A549 (cell line): ENCODE measurements around the gene ZNF775.

ENCODE experiments used
- EHMT2 ChIP-seq: fragments of 200-600 bp; sonication (generic); IDR thresholded peaks from 2 replicates; pipeline ENCODE4 v1.6.1; 2016; ENCODE audit warnings: antibody characterized with exemption, low read depth, mild to moderate bottlenecking, moderate library complexity
- JUNB ChIP-seq: fragments of >200 bp; sonication (Bioruptor Twin); formaldehyde crosslinking; IDR thresholded peaks from 2 replicates; pipeline ENCODE4 v1.6.1; 2016
- MAZ ChIP-seq: fragments of 150-350 bp; IDR thresholded peaks from 2 replicates; pipeline ENCODE4 v1.6.1; 2014; ENCODE audit warnings: antibody characterized with exemption, low read depth, low read length, borderline replicate concordance
- NFE2L2 ChIP-seq: fragments of 150-350 bp; conservative IDR thresholded peaks from 2 replicates; pipeline ENCODE4 v1.6.1; 2014; ENCODE audit warnings: low read length
- POLR2A ChIP-seq: IDR thresholded peaks from 2 replicates; pipeline ENCODE4 v1.6.1; 2012; ENCODE audit warnings: mild to moderate bottlenecking, low read length
- RNF2 ChIP-seq: fragments of 200-600 bp; sonication (generic); IDR thresholded peaks from 2 replicates; pipeline ENCODE4 v1.6.1; 2016; ENCODE audit warnings: low read depth, mild to moderate bottlenecking, antibody characterized with exemption, moderate library complexity, borderline replicate concordance
- TF ChIP-seq, protein P1 (sequence below): fragments of >200 bp; sonication (Bioruptor Twin); formaldehyde crosslinking; IDR thresholded peaks from 3 replicates; pipeline ENCODE4 v1.5.1; 2016
- TF ChIP-seq, protein P2 (sequence below): fragments of 250-450 bp; sonication (Bioruptor Pico); IDR thresholded peaks from 2 replicates; pipeline ENCODE4 v1.5.0; 2021; ENCODE audit warnings: mild to moderate bottlenecking, moderate library complexity, borderline replicate concordance
- TF ChIP-seq, protein P3 (sequence below): IDR thresholded peaks from 2 replicates; pipeline ENCODE4 v1.6.1; 2012

- TF ChIP-seq JUNB (no peak), EHMT2 (no peak), RNF2 (no peak), POLR2A (no peak), NFE2L2 (no peak), MAZ (no peak)
- TF ChIP-seq, protein P1, sequence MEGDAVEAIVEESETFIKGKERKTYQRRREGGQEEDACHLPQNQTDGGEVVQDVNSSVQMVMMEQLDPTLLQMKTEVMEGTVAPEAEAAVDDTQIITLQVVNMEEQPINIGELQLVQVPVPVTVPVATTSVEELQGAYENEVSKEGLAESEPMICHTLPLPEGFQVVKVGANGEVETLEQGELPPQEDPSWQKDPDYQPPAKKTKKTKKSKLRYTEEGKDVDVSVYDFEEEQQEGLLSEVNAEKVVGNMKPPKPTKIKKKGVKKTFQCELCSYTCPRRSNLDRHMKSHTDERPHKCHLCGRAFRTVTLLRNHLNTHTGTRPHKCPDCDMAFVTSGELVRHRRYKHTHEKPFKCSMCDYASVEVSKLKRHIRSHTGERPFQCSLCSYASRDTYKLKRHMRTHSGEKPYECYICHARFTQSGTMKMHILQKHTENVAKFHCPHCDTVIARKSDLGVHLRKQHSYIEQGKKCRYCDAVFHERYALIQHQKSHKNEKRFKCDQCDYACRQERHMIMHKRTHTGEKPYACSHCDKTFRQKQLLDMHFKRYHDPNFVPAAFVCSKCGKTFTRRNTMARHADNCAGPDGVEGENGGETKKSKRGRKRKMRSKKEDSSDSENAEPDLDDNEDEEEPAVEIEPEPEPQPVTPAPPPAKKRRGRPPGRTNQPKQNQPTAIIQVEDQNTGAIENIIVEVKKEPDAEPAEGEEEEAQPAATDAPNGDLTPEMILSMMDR = no peak
- TF ChIP-seq, protein P2, sequence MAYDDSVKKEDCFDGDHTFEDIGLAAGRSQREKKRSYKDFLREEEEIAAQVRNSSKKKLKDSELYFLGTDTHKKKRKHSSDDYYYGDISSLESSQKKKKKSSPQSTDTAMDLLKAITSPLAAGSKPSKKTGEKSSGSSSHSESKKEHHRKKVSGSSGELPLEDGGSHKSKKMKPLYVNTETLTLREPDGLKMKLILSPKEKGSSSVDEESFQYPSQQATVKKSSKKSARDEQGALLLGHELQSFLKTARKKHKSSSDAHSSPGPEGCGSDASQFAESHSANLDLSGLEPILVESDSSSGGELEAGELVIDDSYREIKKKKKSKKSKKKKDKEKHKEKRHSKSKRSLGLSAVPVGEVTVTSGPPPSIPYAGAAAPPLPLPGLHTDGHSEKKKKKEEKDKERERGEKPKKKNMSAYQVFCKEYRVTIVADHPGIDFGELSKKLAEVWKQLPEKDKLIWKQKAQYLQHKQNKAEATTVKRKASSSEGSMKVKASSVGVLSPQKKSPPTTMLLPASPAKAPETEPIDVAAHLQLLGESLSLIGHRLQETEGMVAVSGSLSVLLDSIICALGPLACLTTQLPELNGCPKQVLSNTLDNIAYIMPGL (CRISPR knock-in tag) = no peak
- TF ChIP-seq, protein P3, sequence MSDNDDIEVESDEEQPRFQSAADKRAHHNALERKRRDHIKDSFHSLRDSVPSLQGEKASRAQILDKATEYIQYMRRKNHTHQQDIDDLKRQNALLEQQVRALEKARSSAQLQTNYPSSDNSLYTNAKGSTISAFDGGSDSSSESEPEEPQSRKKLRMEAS = no peak
These were observed 49.7 kb downstream of the ZNF775 start for GRCh38 chr7:150428671-150429451.
